ENCODE results near the gene ATP11C.

GRCh38 chrX:139802048-139802447 lies 130.8 kb downstream of the ATP11C start:
- TF ChIP-seq CTCF (IDR thresholded peaks at IDR 0.05; ENCODE audit: poor library complexity) = no peak
- no peak for TF ChIP-seq EZH2 (IDR thresholded peaks at IDR 0.05; ENCODE audit: borderline replicate concordance)
- no peak for TF ChIP-seq EZH2phosphoT487 (IDR thresholded peaks at IDR 0.05; ENCODE audit: low read depth, severe bottlenecking, unreplicated experiment)

Measured in hepatocyte (in vitro differentiated cells).